HTR-8/SVneo (cell line): ENCODE results near the gene SHE.
"Not testable (repeated sequence)": the region's sequence is repeated elsewhere in the genome, so short reads cannot be mapped to it uniquely, and the experiment has no call there.

Experiments used
- DNase-seq: peaks from one replicate; pipeline ENCODE4 v3.0.0; 2011; ENCODE audit warnings: low spot score, mixed read lengths; ENCODE audit not compliant: insufficient read length
- FAIRE-seq: peaks from 2 replicates; lab custom pipeline; 2011; peaks lifted over from hg19 to GRCh38; lab: Jason Lieb, UNC

Gene SHE

GRCh38 chr1:154502066-154502743 is at the start of gene SHE, which contains the start of gene TDRD10:
TSS of gene SHE (minus strand) at chr1:154502412. CDS start at chr1:154502026, 386 bp downstream.
TSS of gene TDRD10 (plus strand) at chr1:154502219. CDS start at chr1:154506904, 4,685 bp downstream.
- DNase-seq (no peak), FAIRE-seq (no peak)

GRCh38 chr1:154551474-154551873 is 49.3 kb upstream of the SHE start:
- FAIRE-seq (no peak), DNase-seq (no peak)

GRCh38 chr1:154550657-154551056 is 48.4 kb upstream of the SHE start:
- FAIRE-seq: no peak

GRCh38 chr1:154550070-154550469 is 47.9 kb upstream of the SHE start:
- DNase-seq: no peak
- no peak for FAIRE-seq

More at GRCh38 chr1:154550657-154551056, 48.4 kb upstream of the SHE start:
- DNase-seq: no peak

GRCh38 chr1:154549202-154549770 is 47.1 kb upstream of the SHE start:
- DNase-seq (no peak), FAIRE-seq (no peak)

- no peak for FAIRE-seq
- no peak for DNase-seq
These were observed 45.8 kb upstream of the SHE start for GRCh38 chr1:154548028-154548427.

GRCh38 chr1:154547105-154547732 is 45.0 kb upstream of the SHE start:
- FAIRE-seq (no peak), DNase-seq (no peak)

- peak; percentile 61 for DNase-seq
- FAIRE-seq: no peak
These were observed 44.3 kb upstream of the SHE start for GRCh38 chr1:154546264-154547063.

GRCh38 chr1:154541231-154541630 is 39.0 kb upstream of the SHE start:
- no peak for FAIRE-seq
- DNase-seq: no peak

- no peak for FAIRE-seq
These were observed 37.6 kb upstream of the SHE start for GRCh38 chr1:154539486-154540483.

GRCh38 chr1:154536570-154536969 is 34.4 kb upstream of the SHE start:
- FAIRE-seq (no peak), DNase-seq (no peak)

More at GRCh38 chr1:154539486-154540483, 37.6 kb upstream of the SHE start:
- DNase-seq: no peak

GRCh38 chr1:154533952-154534844 is 32.0 kb upstream of the SHE start:
- FAIRE-seq (no peak), DNase-seq (peak; percentile 48)

- FAIRE-seq: not testable (repeated sequence)
These were observed 29.7 kb upstream of the SHE start for GRCh38 chr1:154531950-154532349.

GRCh38 chr1:154529308-154529707 is 27.1 kb upstream of the SHE start:
- FAIRE-seq (no peak), DNase-seq (no peak)

More at GRCh38 chr1:154531950-154532349, 29.7 kb upstream of the SHE start:
- not testable (repeated sequence) for DNase-seq

GRCh38 chr1:154527192-154527591 is 25.0 kb upstream of the SHE start:
- no peak for FAIRE-seq
- no peak for DNase-seq

GRCh38 chr1:154524881-154525280 is 22.7 kb upstream of the SHE start:
- no peak for DNase-seq
- no peak for FAIRE-seq

- no peak for FAIRE-seq
- DNase-seq: no peak
These were observed 19.5 kb upstream of the SHE start for GRCh38 chr1:154521695-154522094.

- FAIRE-seq (no peak), DNase-seq (no peak)
These were observed 18.1 kb upstream of the SHE start for GRCh38 chr1:154520333-154520732.
